ENCODE measurements around the gene PGPEP1. TPM values are rescaled to one million over a fixed set of nuclear protein-coding genes. Genes with fewer than 3 reads are reported as not detected.

Gene PGPEP1
- total and polyA plus RNA-seq, 10 of the 15 experiments (the other 5 are each of a cell fraction or from before 2014, with no cell fraction given): 13.8 to 39.4 (median 17.0) TPM

GRCh38 chr19:18310966-18311365 lies 29.4 kb upstream of the PGPEP1 start:
- BruUV-seq (replicated peaks): no TSS peak

GRCh38 chr19:18311502-18312091 lies 28.8 kb upstream of the PGPEP1 start:
- ChIA-PET POLR2A (no interaction called here), SMC1A (ENCODE audit: uncharacterized antibody, unreplicated experiment) (no interaction called here), CTCF (no interaction called here), RAD21 (ENCODE audit: unreplicated experiment) (no interaction called here)
- Histone ChIP-seq H3K4me1 (ENCODE audit: control insufficient read depth, insufficient read depth, low read length) (peaks cover 14% of the 10 kb centered on the region), H3K9me3 (replicated peaks; ENCODE audit: control insufficient read depth, insufficient read depth, low read length) (no peaks in the 10 kb centered on the region), H3K36me3 (ENCODE audit: control insufficient read depth in 2 of 2, insufficient read depth in 2 of 2, low read length in 1 of 2) (peaks cover 3 to 28% of the 10 kb centered on the region in 2 experiments; a peak in 3 of 4 replicates), H3K4me2 (ENCODE audit: control insufficient read depth, insufficient read depth) (no peak overlapping the region), H3K4me3 (no peak overlapping the region), H3K79me2 (ENCODE audit: control insufficient read depth, insufficient read depth, low read length) (no peaks in the 10 kb centered on the region; the same call in 1 of the 2 replicates), H3K27ac (ENCODE audit: control insufficient read depth, insufficient read depth) (no peak overlapping the region), H2AFZ (ENCODE audit: control insufficient read depth, low read depth, low read length) (no peak overlapping the region), H3K9ac (ENCODE audit: control insufficient read depth, insufficient read depth, low read length) (no peak overlapping the region), H3K27me3 (replicated peaks in 1 of 2; ENCODE audit: control insufficient read depth in 2 of 2, insufficient read depth in 2 of 2, low read length in 1 of 2) (no peaks in the 10 kb centered on the region), H4K20me1 (ENCODE audit: control insufficient read depth, insufficient read depth) (no peaks in the 10 kb centered on the region)
- ATAC-seq: no peak
- no TSS peak for BruUV-seq (replicated peaks)
- FAIRE-seq: no peak
- TF ChIP-seq MTA2 (IDR thresholded peaks at IDR 0.05; ENCODE audit: low read depth): no peak
- TF ChIP-seq CEBPB (IDR thresholded peaks at IDR 0.05; ENCODE audit: borderline replicate concordance in 1 of 2, low read depth in 2 of 2, low read length in 2 of 2): no peak
- no peak for TF ChIP-seq SRF (IDR thresholded peaks at IDR 0.05; ENCODE audit: low read depth in 2 of 2, low read length in 2 of 2)
- no peak for TF ChIP-seq HDAC2 (IDR thresholded peaks at IDR 0.05)
- no peak for TF ChIP-seq E2F4 (IDR thresholded peaks at IDR 0.05; ENCODE audit: low read depth, low read length)
- TF ChIP-seq STAT1 (conservative IDR thresholded peaks at IDR 0.05): no peak
- no peak for TF ChIP-seq RCOR1 (conservative IDR thresholded peaks at IDR 0.05; ENCODE audit: low read depth, low read length)
- TF ChIP-seq PRDM15 (CRISPR knock-in tag; IDR thresholded peaks at IDR 0.05): no peak
- TF ChIP-seq ZNF24 (IDR thresholded peaks at IDR 0.05): no peak
- no peak for TF ChIP-seq MEF2A (IDR thresholded peaks at IDR 0.05; ENCODE audit: insufficient read depth, low read depth, low read length)
- TF ChIP-seq SMARCA5 (IDR thresholded peaks at IDR 0.05): no peak
- intact Hi-C loops (cut with micrococcal nuclease; ENCODE audit: unreplicated experiment) (no loop called here), in situ Hi-C loops (cut with MboI) (no loop called here)
- no peak for DNase-seq (ENCODE audit: low read depth, low spot score)
- 88% methylated on average over 22 of the region's 22 CpGs for WGBS (ENCODE audit: insufficient coverage, insufficient replicate concordance, low lambda C conversion rate, missing lambda C conversion rate)

More at GRCh38 chr19:18310966-18311365, 29.4 kb upstream of the PGPEP1 start:
- Histone ChIP-seq H3K4me3 (no peak overlapping the region), H4K20me1 (ENCODE audit: control insufficient read depth, insufficient read depth) (no peaks in the 10 kb centered on the region), H3K4me1 (ENCODE audit: control insufficient read depth, insufficient read depth, low read length) (peaks cover 16% of the 10 kb centered on the region), H3K4me2 (ENCODE audit: control insufficient read depth, insufficient read depth) (no peak overlapping the region), H3K36me3 (ENCODE audit: control insufficient read depth in 2 of 2, insufficient read depth in 2 of 2, low read length in 1 of 2) (peaks cover 6 to 30% of the 10 kb centered on the region in 2 experiments; a peak in 3 of 4 replicates), H3K27ac (ENCODE audit: control insufficient read depth, insufficient read depth) (no peak overlapping the region), H2AFZ (ENCODE audit: control insufficient read depth, low read depth, low read length) (no peak overlapping the region), H3K79me2 (ENCODE audit: control insufficient read depth, insufficient read depth, low read length) (no peaks in the 10 kb centered on the region; the same call in 1 of the 2 replicates), H3K9me3 (replicated peaks; ENCODE audit: control insufficient read depth, insufficient read depth, low read length) (no peaks in the 10 kb centered on the region), H3K27me3 (replicated peaks in 1 of 2; ENCODE audit: control insufficient read depth in 2 of 2, insufficient read depth in 2 of 2, low read length in 1 of 2) (no peaks in the 10 kb centered on the region), H3K9ac (ENCODE audit: control insufficient read depth, insufficient read depth, low read length) (no peak overlapping the region)
- FAIRE-seq (no peak), ATAC-seq (no peak), DNase-seq (ENCODE audit: low read depth, low spot score) (no peak)
- intact Hi-C loops (cut with micrococcal nuclease; ENCODE audit: unreplicated experiment): no loop called here
- no peak for TF ChIP-seq HCFC1 (IDR thresholded peaks at IDR 0.05; ENCODE audit: low read length)
- 0 out of 2 replicates have a peak, but pooled peaks have one; percentile 13 for TF ChIP-seq POLR2A (IDR thresholded peaks at IDR 0.05; ENCODE audit: low read depth, low read length)
- ChIA-PET RAD21 (ENCODE audit: unreplicated experiment) (no interaction called here), CTCF (no interaction called here), SMC1A (ENCODE audit: uncharacterized antibody, unreplicated experiment) (no interaction called here), POLR2A (no interaction called here)
- in situ Hi-C loops (cut with MboI): no loop called here
- 92% methylated on average over 11 of the region's 13 CpGs for WGBS (ENCODE audit: insufficient coverage, insufficient replicate concordance, low lambda C conversion rate, missing lambda C conversion rate)
